Neutrophil (primary cell): Measurements from ENCODE around the gene VWA7.
A peak's percentile ranks its signal among the peaks of the same experiment; 100 is the strongest.

Experiments
- H3K27ac ChIP-seq: fragments of 200-600 bp; sonication (generic); 2 replicates; pipeline ENCODE4 v1.5.1; 2016; ENCODE audit warnings: mild to moderate bottlenecking, moderate library complexity
- H3K27me3 ChIP-seq: fragments of 200-600 bp; sonication (generic); 2 replicates; pipeline ENCODE4 v1.6.0; 2016; ENCODE audit warnings: mild to moderate bottlenecking
- H3K36me3 ChIP-seq: fragments of 200-600 bp; sonication (generic); 2 replicates; pipeline ENCODE4 v1.5.1; 2017
- H3K4me1 ChIP-seq, 2 experiments: fragments of 200-600 bp in 1 of 2; sonication (generic) in 1 of 2; 1 replicate in 1 of 2; 2 replicates in 1 of 2; pipeline versions ENCODE4 v1.5.1 to v1.6.1; 2013 to 2016; ENCODE audit warnings: low read depth in 1 of 2, low read length in 1 of 2, mild to moderate bottlenecking in 1 of 2, moderate library complexity in 1 of 2; ENCODE audit not compliant: control insufficient read depth in 1 of 2, insufficient read depth in 1 of 2
- H3K4me3 ChIP-seq, 2 experiments: fragments of 200-600 bp in 1 of 2; sonication (generic) in 1 of 2; 1 replicate in 1 of 2; 2 replicates in 1 of 2; pipeline ENCODE4 v1.5.1; 2013 to 2016; ENCODE audit warnings: low read depth in 1 of 2, low read length in 1 of 2, mild to moderate bottlenecking in 1 of 2, moderate library complexity in 1 of 2
- H3K9me3 ChIP-seq: fragments of 200-600 bp; sonication (generic); 2 replicates; pipeline ENCODE4 v1.5.1; 2016
- TF ChIP-seq, protein P1 (sequence below): fragments of 200-600 bp; sonication (generic); IDR thresholded peaks from 2 replicates; pipeline ENCODE4 v1.5.1; 2016; ENCODE audit warnings: antibody characterized with exemption

The VWA7 gene

DNA sequence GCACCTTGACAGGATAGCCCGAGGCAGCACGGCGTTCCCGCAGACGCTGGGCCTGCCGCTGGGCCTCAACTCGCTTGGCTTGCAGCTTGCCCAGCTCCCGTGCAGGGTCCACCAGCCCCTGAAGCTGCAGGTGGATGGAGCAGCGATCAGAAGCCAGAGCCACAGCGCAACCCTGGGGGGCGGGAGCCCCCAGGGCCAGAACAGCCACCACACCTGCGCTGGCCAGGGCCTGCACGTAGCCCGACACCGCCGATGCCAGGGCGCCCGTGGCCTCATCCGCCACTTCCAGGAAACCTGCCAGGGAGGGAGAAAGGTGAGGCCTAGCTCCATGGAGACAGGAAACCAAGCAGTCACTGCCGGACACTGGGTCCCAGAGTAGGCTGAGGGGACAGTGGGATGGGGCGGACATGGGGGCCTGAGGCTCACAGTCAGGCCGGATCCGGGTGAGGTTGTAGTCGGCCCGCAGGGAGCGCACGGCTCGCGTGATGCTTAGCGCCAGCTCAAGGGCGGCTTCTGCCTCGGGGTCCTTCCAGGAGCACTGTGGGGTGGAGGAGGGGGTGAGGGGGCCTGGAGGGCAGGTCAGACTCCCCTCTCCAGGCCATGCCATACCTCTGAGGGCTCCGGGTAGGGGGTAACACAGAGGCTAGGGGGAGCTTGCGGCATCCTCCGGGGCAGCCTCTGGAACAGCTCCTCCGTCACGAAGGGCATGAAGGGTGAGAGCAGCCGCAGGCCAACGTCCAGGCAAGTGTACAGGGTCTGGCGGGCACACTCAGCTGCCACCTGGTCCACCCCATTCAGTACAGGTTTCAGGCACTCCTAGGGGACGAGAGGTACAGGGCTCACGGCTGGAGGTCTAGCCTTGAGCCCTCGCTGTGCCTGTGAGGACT is 2.1 kb upstream of the VWA7 start:
- Histone ChIP-seq H3K4me3 (no peak overlapping the region), H3K4me1 (peaks cover 4 to 11% of the 10 kb centered on the region in 2 experiments), H3K27ac (no peak overlapping the region), H3K9me3 (no peaks in the 10 kb centered on the region), H3K36me3 (peaks cover 23% of the 10 kb centered on the region), H3K27me3 (peaks cover 5% of the 10 kb centered on the region)
- TF ChIP-seq, protein P1, sequence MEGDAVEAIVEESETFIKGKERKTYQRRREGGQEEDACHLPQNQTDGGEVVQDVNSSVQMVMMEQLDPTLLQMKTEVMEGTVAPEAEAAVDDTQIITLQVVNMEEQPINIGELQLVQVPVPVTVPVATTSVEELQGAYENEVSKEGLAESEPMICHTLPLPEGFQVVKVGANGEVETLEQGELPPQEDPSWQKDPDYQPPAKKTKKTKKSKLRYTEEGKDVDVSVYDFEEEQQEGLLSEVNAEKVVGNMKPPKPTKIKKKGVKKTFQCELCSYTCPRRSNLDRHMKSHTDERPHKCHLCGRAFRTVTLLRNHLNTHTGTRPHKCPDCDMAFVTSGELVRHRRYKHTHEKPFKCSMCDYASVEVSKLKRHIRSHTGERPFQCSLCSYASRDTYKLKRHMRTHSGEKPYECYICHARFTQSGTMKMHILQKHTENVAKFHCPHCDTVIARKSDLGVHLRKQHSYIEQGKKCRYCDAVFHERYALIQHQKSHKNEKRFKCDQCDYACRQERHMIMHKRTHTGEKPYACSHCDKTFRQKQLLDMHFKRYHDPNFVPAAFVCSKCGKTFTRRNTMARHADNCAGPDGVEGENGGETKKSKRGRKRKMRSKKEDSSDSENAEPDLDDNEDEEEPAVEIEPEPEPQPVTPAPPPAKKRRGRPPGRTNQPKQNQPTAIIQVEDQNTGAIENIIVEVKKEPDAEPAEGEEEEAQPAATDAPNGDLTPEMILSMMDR: no peak

DNA sequence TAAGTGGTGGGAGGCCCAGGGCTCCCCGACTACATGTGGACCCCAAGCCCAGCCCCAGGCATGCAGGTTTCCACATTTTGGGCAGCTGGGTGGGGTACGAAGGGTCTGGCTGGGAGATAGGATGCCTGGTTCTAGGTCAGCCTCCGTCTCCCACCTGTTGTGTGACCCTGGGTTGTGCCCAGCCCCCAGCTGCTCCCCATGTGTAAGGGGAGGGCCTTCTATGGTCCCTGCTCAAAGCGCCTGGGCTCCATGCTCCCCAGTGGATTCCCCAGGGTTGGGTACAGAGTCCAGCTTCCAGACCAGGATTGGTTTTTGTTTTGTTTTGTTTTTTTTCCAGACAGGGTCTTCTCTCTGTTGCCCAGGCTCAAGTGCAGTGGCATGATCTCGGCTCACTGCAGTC is 1.1 kb upstream of the VWA7 start:
- Histone ChIP-seq H3K4me1 (peaks cover 4 to 11% of the 10 kb centered on the region in 2 experiments), H3K36me3 (peaks cover 23% of the 10 kb centered on the region), H3K27me3 (peaks cover 5% of the 10 kb centered on the region), H3K4me3 (no peak overlapping the region), H3K9me3 (no peaks in the 10 kb centered on the region), H3K27ac (no peak overlapping the region)
- TF ChIP-seq, protein P1: no peak

DNA sequence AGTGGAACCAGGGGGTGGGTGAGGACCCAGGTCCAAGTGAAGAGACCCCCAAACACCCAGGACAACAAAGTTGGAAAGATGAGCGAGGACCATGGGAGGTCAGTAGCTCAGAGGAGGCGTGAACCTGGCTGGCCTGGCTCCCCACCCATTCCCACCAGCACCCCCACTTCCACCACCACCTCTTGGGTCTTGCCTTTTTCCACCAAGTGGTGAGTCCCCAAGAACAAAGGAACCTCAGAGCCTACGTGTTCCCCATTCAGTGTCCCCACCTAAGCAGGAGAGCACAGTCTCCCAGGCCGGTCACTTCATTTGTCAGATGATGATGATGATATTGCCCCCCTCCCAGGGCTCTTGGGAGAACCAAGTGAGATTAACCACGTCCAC is 531 bp upstream of the VWA7 start:
- Histone ChIP-seq H3K27ac (peak overlapping the region; percentile 59), H3K27me3 (peaks cover 5% of the 10 kb centered on the region), H3K9me3 (no peaks in the 10 kb centered on the region), H3K4me3 (no peak overlapping the region), H3K4me1 (peaks cover 4 to 11% of the 10 kb centered on the region in 2 experiments), H3K36me3 (peaks cover 23% of the 10 kb centered on the region)
- TF ChIP-seq, protein P1: no peak

DNA sequence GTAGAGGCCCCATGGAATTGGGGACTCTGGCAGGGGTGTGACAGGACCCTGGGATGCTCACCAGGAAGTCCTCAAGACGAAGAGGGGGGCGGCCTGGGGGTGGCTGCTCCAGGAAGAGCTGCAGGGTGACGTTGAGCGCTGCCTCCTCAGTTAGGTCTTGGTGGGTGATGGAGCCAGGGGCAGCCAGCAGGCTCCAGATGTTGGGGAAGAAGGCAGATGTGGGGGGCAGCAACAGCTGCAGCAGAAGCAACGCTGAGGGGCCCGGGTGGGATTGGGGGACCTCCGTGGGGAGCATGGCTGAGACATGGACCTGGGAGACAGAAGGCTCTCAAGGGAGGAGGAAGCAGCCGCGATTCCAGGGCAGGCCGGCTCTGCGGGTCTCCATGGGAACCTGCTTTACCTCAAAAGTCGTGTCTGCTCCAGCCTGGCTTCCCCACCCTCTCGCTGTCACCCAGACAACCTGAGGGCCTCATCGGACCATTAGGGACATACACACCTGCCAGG is 591 bp downstream of the VWA7 start:
- Histone ChIP-seq H3K4me1 (peaks cover 4 to 11% of the 10 kb centered on the region in 2 experiments), H3K36me3 (peaks cover 19% of the 10 kb centered on the region), H3K27me3 (peaks cover 5% of the 10 kb centered on the region), H3K27ac (peak overlapping the region; percentile 59), H3K4me3 (peak overlapping the region in 1 of 2 experiments; percentile 52), H3K9me3 (no peaks in the 10 kb centered on the region)
- TF ChIP-seq, protein P1: no peak

DNA sequence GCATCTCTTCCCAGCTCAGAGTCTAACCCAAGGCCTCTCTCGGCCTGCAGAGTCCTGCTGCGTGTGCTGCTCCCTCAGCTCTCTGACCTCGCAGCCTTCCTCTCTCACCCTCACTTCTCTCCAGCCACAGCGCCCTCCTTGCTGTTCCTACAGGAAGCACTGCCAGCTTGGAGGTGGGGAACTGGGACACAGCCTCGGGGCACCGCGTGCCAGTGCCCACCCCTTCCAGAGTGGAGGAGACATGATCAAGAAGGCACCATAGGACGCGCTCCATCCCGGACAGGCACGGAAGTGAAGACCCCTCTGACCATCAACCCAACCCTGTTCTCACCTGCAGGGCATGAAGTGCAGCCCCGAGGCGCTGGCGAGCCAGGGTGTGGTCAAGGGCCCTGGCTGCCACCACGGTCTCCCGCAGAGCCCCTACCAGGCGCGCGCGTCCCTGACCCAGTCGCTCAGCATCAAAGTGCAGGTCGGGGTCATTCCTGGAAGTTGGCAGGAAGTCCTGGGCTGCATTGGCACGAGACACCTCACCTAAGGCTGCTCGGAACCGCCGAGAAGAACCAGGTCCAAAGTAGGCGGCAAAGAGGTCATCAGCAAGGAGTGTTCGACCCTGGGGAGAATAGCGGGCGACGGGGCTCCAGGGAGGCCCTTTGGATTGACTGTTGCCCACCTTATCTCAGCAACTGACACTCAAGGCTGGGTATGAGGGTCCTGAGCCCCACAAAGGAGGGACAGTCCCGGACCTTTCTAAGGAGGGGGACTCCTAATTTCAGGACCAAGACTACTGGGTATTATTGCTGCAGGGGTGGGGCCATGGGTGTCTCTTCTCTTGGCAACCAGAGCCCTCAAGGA is 1.3 kb downstream of the VWA7 start:
- H3K4me3 ChIP-seq: no peak overlapping the region
- H3K27me3 ChIP-seq: peaks cover 5% of the 10 kb centered on the region
- no peaks in the 10 kb centered on the region for H3K9me3 ChIP-seq
- H3K36me3 ChIP-seq: peaks cover 14% of the 10 kb centered on the region
- H3K27ac ChIP-seq: no peak overlapping the region
- TF ChIP-seq, protein P1: no peak
- peaks cover 4 to 11% of the 10 kb centered on the region in 2 experiments for H3K4me1 ChIP-seq
